Mesodermal cell (in vitro differentiated cells): ENCODE measurements around the gene CYP3A4. TPM values are rescaled to one million over a fixed set of nuclear protein-coding genes. Genes with fewer than 3 reads are reported as not detected.

Source experiments
- H3K27ac ChIP-seq: 2 replicates; pipeline ENCODE4 v1.7.0; 2013; ENCODE audit warnings: mild to moderate bottlenecking, low read depth, low read length, moderate library complexity; ENCODE audit not compliant: severe bottlenecking
- H3K36me3 ChIP-seq: 2 replicates; pipeline ENCODE4 v1.7.1; 2013; ENCODE audit warnings: mild to moderate bottlenecking, low read length, moderate library complexity; ENCODE audit not compliant: control insufficient read depth, insufficient read depth
- H3K4me1 ChIP-seq: one replicate; pipeline ENCODE4 v1.7.1; 2013; ENCODE audit warnings: mild to moderate bottlenecking, low read length; ENCODE audit not compliant: insufficient read depth, control insufficient read depth, poor library complexity, severe bottlenecking
- H3K4me3 ChIP-seq: 2 replicates; pipeline ENCODE4 v1.7.0; 2013; ENCODE audit warnings: low read length, control low read depth, mild to moderate bottlenecking; ENCODE audit not compliant: insufficient read depth, poor library complexity, severe bottlenecking; ENCODE audit errors: extremely low read depth
- H3K9me3 ChIP-seq: 2 replicates; pipeline ENCODE4 v1.7.1; 2013; ENCODE audit warnings: mild to moderate bottlenecking, low read length, moderate library complexity; ENCODE audit not compliant: control insufficient read depth
- WGBS, 2 experiments: methylation state at CpG; one replicate each; pipeline ENCODE4 v1.1.5; 2013; ENCODE audit warnings: missing lambda C conversion rate in 2 of 2; ENCODE audit not compliant: insufficient coverage in 2 of 2; 5-methylcytosine and 5-hydroxymethylcytosine counted together
- polyA plus RNA-seq, 2 experiments: library from polyadenylated mRNA; stranded (reverse); fragments of 50-300 nt; gene quantifications; one replicate each; pipeline ENCODE4 v1.2.3, GENCODE V29; 2013

CYP3A4 gene
- not detected for polyA plus RNA-seq (2013, experiment 1 of 2)
- not detected for polyA plus RNA-seq (2013, experiment 2 of 2)

- no peaks in the 10 kb centered on the region for H3K36me3 ChIP-seq
- no peak within 1 kb of the TSS for H3K27ac ChIP-seq
- H3K9me3 ChIP-seq: no peaks in the 10 kb centered on the region
- H3K4me3 ChIP-seq: no peak within 1 kb of the TSS
- no peaks in the 10 kb centered on the region for H3K4me1 ChIP-seq
Observed at GRCh38 chr7:99784007-99784406, at the start of gene CYP3A4. Gene CYP3A4 (minus strand): TSS chr7:99784184. CDS start chr7:99784081, 103 bp downstream.

- Histone ChIP-seq H3K4me1 (no peaks in the 10 kb centered on the region), H3K36me3 (no peaks in the 10 kb centered on the region), H3K27ac (peak overlapping the region; percentile 13), H3K4me3 (no peak overlapping the region), H3K9me3 (no peaks in the 10 kb centered on the region)
- 86 to 93% methylated on average over 1 to 6 of the region's 8 CpGs for WGBS, 2 experiments
Observed at GRCh38 chr7:99833289-99833877, 49.4 kb upstream of the CYP3A4 start.

GRCh38 chr7:99831595-99831994, 47.6 kb upstream of the CYP3A4 start:
- Histone ChIP-seq H3K4me1 (no peaks in the 10 kb centered on the region), H3K27ac (no peak overlapping the region)

DNA sequence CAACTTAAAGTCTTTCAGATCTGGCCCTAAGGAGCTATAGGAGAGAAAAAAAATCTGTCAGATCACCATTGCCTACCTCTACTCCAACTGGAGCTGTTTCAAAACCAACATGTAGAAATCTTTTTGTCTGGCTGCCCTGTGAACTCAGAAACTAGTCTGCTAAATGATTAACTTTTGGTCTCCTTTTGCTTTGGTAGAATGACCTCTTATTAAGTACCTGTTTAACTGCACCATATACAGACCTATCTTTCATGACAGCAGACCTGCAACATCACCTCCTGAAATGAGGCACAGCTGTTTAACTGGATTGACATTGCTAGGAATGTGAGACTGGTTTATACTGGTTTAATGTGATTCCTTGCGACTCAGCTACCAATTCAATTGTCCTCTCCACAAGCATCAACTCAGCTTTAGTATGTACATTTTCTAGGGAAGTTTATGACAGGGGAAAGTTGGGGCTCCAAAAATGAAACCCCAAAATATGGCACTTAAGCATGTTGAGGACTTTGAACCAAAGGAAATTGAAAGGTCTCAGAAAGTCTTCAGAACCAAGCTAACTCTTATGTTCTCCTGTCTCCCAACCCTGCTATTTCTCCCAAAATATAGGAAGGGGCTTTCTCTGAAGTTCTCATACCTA, 45.7 kb upstream of the CYP3A4 start:
- Histone ChIP-seq H3K4me3 (no peak overlapping the region), H3K9me3 (no peaks in the 10 kb centered on the region), H3K4me1 (no peaks in the 10 kb centered on the region), H3K27ac (no peak overlapping the region), H3K36me3 (no peaks in the 10 kb centered on the region)
- WGBS, 2 experiments: no CpG with 5 or more reads among the region's 1 CpG

More at GRCh38 chr7:99831595-99831994, 47.6 kb upstream of the CYP3A4 start:
- Histone ChIP-seq H3K36me3 (no peaks in the 10 kb centered on the region), H3K9me3 (no peaks in the 10 kb centered on the region), H3K4me3 (no peak overlapping the region)

- Histone ChIP-seq H3K9me3 (no peaks in the 10 kb centered on the region), H3K4me1 (no peaks in the 10 kb centered on the region), H3K27ac (no peak overlapping the region), H3K36me3 (no peaks in the 10 kb centered on the region), H3K4me3 (no peak overlapping the region)
Observed at GRCh38 chr7:99828811-99829210, 44.8 kb upstream of the CYP3A4 start.

DNA sequence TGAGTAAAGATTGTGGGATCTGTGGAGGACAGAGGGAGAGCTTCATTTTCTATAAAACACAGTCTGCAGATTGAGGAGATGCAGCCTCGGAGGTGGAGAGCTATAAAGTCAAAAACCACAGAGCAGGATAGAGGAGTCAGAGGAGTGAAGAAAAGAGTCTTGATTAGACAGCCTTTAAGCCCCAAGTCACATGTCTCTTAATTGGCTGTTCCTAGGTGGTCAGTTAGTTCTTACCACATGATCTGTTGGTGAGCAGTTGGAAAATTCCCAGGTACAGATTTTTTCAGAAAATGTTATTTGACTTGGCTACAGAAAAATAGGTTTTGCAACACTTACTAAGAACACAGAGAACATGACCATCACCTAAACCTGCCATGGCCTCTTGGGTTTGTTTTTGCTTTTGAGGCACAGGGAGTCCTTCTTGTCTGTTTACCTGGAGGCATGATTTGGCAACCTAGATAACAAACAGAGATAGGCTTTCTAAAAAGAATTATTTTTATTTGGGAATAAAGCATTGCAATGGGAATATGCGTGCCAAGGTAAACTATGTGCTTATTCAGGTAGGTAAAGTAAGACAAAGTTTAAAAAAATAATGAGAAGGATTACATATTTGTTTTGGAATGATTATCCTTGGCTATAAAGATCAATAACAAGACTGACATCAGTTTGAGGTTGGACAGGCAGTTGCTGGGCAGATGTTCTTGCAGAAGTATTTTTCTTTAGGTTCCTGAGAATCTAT, 43.2 kb upstream of the CYP3A4 start:
- Histone ChIP-seq H3K27ac (no peak overlapping the region), H3K4me3 (no peak overlapping the region), H3K4me1 (no peaks in the 10 kb centered on the region), H3K9me3 (no peaks in the 10 kb centered on the region), H3K36me3 (no peaks in the 10 kb centered on the region)
- 94 to 100% methylated on average over 1 to 2 of the region's 2 CpGs for whole genome bisulfite sequencing, 2 experiments

GRCh38 chr7:99825873-99826272, 41.9 kb upstream of the CYP3A4 start:
- no peak overlapping the region for H3K4me3 ChIP-seq
- no peaks in the 10 kb centered on the region for H3K36me3 ChIP-seq
- no peaks in the 10 kb centered on the region for H3K4me1 ChIP-seq
- H3K9me3 ChIP-seq: no peaks in the 10 kb centered on the region
- no peak overlapping the region for H3K27ac ChIP-seq

GRCh38 chr7:99825452-99825851, 41.5 kb upstream of the CYP3A4 start:
- H3K36me3 ChIP-seq: no peaks in the 10 kb centered on the region
- no peaks in the 10 kb centered on the region for H3K9me3 ChIP-seq
- H3K4me3 ChIP-seq: no peak overlapping the region
- WGBS, 2 experiments: no CpG with 5 or more reads among the region's 1 CpG
- no peaks in the 10 kb centered on the region for H3K4me1 ChIP-seq
- no peak overlapping the region for H3K27ac ChIP-seq

GRCh38 chr7:99824091-99824490, 40.1 kb upstream of the CYP3A4 start:
- WGBS, 2 experiments: 94% methylated on average over 2 of the region's 3 CpGs; no CpG with 5 or more reads in 1 of the 2 experiments
- Histone ChIP-seq H3K36me3 (no peaks in the 10 kb centered on the region), H3K27ac (no peak overlapping the region), H3K4me1 (no peaks in the 10 kb centered on the region), H3K4me3 (no peak overlapping the region), H3K9me3 (no peaks in the 10 kb centered on the region)

DNA sequence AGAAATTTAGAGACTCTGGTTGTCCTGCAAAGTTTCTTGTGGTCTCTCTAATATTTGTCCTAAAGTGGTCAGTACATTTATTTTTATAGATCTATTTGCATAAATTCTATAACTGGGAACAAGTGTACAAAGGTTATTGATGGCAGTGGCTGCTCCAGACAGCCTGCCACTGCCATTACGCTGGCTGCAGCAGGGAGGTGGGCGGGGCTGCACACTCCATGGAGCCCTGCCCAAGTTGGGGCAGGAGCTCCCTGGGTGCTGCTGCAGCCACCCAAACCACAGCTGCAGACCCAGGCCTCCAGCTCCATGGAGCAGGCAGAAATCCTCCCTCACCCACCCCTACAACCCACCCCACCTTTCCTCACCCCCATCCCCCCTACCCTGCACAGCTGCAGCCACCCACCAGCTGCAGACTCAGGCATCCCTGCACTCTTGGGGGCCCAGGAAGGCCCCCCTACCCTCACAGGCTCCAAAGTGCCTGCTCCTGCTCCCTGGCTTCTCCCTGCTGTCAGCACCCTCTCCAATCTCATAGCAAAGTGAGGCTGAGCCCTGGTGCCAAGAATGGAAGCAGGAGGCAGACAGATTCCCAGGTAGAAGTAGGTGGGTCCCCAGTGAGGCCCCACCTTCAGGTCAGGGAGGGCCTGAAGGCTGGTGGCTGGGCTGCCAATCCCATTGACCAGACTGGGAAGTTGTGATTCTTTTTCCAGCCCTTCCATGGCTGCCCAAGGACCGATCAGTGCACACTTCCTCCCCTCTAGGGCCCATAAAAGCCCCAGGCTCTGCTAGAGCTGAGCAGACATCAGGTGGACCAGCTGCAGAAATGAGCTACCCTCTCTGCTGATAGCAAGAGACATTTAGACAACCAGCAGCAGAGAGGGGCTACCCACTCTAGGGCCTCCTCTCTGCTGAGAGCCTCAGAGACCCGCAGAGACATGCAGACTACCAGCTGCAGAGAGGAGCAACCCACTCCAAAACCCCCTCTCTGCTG, 39.0 kb upstream of the CYP3A4 start:
- H3K4me1 ChIP-seq: no peaks in the 10 kb centered on the region
- H3K9me3 ChIP-seq: no peaks in the 10 kb centered on the region
- no peaks in the 10 kb centered on the region for H3K36me3 ChIP-seq
- no peak overlapping the region for H3K27ac ChIP-seq
- H3K4me3 ChIP-seq: no peak overlapping the region
- WGBS, 2 experiments: 78 to 93% methylated on average over 3 to 4 of the region's 4 CpGs
